SK-MEL-5 (cell line): Measurements from ENCODE around the gene PKD1. TPM values are rescaled to one million over a fixed set of nuclear protein-coding genes. Genes with fewer than 3 reads are reported as not detected.
"Not testable (repeated sequence)": the region's sequence is repeated elsewhere in the genome, so short reads cannot be mapped to it uniquely, and the experiment has no call there.

ENCODE experiments used
- DNase-seq: peaks from one replicate; pipeline ENCODE4 v3.0.0-alpha.2; 2016; ENCODE audit warnings: low read depth, low spot score
- in situ Hi-C: cut with HindIII; loops from 2 replicates; pipeline ENCODE4 v1.10.0; 2016; ENCODE audit warnings: low sequenced_read_pairs, high pct_unique_total_duplicates, low pct_unique_long_range_greater_than_20kb
- total RNA-seq: library from RNA; depleted of rRNA; stranded (reverse); fragments of >200 nt; shearing (Covaris generic); gene quantifications from 2 replicates; pipeline ENCODE4 v1.2.3, GENCODE V29; 2014

Gene PKD1
- total RNA-seq, 1 experiment from 2014 or later: 18.8 TPM

DNA sequence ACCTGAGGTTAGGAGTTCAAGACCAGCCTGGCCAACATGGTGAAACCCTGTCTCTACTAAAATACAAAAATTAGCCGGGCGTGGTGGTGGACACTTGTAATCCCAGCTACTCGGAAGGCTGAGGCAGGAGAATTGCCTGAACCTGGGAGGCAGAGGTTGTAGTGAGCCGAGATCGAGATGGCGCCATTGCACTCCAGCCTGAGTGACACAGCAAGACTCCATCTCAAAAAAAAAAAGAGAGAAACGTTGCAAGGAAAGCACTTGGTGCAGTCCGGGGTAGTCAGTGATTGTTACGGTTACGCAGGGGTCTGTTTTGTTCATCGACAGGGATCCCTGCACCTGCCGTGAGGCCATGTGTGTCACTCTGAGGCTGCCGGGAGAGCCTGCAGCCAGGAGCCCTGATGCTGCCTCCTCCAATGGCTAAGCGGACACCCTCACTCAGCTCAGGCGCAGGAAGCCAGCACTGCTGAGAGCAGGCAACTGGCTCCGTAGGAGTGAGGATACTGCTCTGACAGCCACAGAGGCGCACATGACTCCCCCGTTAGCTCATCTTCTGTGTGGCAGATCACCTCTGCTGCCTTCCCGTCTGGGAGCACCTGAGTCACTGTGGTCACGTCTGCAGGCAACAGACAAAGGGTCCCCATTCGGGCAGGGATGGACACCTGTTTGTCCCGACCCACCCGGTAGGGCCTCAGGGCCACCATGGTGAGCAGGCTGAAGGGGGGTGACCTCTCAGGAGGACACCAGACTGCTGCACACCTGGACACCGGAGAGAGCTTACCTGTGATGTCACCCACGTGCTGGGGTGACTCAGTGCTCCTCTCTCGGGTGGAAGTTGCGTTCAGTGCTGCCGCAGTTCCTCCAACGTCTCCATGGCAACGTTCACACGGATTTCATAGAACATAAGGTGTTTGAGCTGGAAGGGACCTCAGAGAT lies 7.5 kb upstream of the PKD1 start:
- in situ Hi-C loops: no loop called here
- DNase-seq: no peak

DNA sequence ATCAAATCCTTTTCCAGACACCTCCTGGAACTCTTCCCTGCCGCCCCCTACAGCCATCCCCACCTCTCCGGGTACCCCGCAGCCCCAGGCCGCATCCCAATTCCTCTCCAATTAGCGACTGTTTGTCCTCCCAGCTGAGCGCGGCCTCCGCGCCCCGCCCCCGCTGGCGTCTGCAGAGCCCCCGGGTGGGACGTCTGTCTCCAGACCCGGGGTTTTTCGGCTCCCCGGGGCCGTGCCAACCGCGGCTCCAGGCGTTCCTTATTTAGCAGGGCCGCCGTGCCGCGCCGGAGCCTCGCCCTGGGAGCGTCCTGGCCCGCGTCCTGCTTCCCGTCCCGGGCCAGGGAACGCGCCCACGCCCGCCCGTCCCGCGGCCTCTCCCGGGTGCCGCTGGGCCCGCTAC lies 627 bp downstream of the PKD1 start:
- not testable (repeated sequence) for DNase-seq

DNA sequence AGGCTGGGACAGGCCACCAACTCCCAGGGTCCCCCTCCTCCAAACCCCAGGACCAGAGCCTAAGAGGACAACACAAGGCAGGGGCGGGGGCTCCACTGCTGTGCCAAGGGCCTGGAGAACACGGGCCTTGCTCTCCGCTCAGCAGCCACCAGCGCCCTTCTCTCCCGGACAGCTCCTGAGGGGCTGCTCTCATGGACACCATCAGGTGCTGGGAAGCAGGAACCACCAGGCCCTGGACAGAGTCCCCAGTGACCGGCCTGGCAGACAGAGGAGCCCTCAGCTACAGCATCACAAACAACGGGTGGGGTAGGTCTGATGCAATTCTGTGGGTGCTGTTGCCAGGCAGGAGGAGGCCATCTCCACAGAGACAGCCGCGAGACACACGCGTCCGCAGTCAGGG lies 1.9 kb downstream of the PKD1 start:
- in situ Hi-C loops, DNase-seq: not testable (repeated sequence)

More for the DNA sequence above, 627 bp downstream of the PKD1 start:
- in situ Hi-C loops: not testable (repeated sequence)

DNA sequence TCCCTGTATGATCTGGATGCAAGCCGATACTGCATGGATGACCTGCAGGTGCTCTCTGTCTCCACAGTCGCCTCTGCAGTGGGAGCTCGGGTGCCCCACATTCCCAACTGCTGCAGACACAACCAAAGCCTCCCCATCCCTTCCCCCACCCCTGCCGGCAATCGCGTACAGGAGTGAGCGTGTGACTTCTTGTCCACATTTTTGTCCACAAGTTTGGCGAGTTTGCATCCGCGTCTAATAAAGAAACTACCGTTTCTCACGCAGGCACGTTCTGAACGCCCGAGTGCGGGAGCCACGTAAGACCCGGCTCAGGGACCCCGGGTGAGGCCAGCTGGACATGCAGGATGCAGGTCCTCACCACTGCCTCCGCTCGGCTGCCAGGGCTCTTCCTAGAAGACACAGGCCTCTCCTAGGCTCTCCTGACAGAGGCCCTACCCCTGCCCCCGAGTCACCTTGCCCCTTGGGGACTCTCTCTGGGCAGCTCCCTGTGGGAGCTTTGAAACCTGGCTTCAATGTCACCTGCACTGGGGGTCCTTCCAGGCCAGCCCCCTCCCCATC lies 5.7 kb downstream of the PKD1 start:
- DNase-seq, in situ Hi-C loops: not testable (repeated sequence)

- in situ Hi-C loops, DNase-seq: not testable (repeated sequence)
Observed at GRCh38 chr16:2129251-2129650, 6.4 kb downstream of the PKD1 start.

- peak; percentile 43 for DNase-seq
- in situ Hi-C loops: not testable (repeated sequence)
Observed at GRCh38 chr16:2127630-2128280, 7.9 kb downstream of the PKD1 start.

DNA sequence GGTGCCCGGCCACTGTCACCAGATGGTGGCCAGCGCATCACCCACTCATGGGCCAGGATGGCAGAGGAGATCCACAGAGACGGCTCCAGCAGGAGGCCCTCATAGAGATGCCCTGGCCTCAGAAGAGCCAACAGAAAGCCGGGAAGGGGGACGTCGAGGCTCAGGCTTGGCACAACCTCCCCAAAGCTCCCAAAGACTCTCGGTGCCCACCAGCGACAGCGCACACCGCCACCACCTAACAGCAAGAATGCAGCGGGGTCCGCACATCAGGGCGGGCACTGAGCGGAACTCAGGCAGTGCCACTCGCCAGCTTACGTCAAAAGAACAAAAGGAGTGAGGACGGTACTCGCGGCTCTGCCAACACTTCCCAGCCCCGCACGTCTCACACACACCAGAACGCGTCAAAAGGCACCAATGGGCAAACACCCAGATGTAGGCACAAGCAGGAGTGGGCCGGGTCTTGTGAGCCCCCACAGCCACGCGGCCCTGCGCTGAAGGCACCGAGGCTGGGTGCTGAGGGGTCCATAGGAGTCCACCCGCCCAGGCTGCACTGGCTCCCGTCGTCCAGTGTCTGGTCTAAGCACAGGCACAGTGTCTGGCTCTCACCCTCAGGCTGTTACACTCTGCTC lies 8.7 kb downstream of the PKD1 start:
- DNase-seq, in situ Hi-C loops: not testable (repeated sequence)

DNA sequence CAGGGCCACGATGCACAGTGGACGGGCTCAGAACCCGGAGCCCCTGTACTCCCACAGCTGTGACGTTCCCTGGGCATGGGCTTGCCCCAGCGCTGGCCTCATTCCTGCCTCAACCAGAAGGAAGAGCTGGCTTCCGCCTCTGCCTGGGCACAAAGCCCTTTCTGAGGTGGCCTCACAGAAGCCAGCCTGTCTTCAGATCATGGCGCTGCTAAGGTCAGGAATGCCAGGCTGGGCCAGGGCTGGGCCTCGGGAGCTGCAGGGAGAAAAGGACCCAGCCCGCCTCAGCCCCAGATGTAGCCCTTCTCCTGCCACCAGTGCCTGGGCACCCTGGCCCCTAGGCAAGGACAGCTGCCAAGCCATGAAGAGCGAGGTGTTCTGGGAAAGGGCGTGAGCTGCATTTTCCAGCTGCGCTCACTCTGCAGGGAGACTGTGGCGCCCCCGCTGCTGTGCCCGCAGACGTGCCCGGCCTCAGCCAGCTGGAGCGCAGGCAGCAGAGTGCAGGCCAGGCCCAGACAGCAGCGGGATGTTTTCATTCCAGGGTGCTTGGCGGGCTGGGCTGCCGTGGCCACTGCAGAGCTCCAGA lies 9.4 kb downstream of the PKD1 start:
- in situ Hi-C loops, DNase-seq: not testable (repeated sequence)

DNA sequence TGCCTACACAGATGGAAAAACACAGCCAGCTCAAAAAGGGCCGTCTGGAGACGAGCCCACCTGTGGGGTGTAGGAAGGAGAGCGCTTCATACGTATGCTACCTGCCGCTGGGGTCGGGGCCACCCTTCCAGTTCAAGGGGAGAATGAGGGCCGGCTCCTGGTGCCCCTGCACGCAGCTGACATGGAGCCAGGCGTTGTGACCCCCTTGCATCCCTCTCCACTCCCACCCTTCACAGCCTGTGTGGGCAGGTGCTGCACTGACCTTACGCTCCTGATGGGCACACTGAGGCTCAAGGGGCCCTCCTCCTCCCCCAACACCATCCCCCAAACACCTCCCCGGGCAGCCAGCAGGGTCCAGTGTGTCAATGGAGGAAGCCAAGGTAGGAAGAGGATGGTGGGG lies 10.1 kb downstream of the PKD1 start:
- in situ Hi-C loops, DNase-seq: not testable (repeated sequence)

DNA sequence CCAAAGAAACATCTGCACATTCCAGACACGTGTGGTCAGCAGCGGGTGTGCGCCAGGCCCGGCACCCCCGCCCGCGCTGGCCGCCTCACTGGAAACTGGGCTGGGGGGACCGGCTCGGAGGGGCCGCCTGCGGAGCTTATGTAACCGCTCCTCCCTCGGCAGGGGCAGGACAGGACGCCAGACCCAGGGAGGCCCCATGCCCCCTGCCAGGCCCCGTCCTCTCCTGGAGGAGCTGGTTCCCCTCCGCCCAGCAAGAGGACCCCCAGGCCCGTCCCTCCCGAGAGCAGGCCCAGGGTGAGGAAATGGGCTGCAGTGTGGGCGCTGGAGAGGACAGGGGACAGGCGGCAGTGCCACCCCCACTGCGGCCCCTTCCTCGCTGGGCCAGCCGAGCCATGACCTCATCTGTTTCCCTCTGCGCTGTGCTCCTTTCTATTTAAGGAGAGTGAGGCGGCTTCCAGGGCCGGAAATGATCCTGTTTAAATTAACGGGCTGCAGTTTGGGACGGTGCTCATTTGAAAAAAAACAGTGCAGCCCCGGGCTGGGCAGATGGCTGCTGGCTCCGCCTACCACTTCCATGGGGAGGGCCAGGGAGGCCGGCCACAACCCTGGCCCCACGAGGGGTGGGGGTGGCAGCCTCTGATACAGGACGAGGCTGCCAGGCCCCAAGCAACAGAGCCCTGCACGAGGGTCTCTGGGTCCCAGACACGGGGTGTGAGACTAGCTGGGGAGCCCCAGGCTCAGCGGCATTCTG lies 10.8 kb downstream of the PKD1 start:
- DNase-seq: not testable (repeated sequence)

GRCh38 chr16:2124377-2124693 lies 11.4 kb downstream of the PKD1 start:
- in situ Hi-C loops, DNase-seq: not testable (repeated sequence)

More for the DNA sequence above, 10.8 kb downstream of the PKD1 start:
- in situ Hi-C loops: not testable (repeated sequence)

- in situ Hi-C loops, DNase-seq: not testable (repeated sequence)
Observed at GRCh38 chr16:2123706-2124376, 11.9 kb downstream of the PKD1 start.

DNA sequence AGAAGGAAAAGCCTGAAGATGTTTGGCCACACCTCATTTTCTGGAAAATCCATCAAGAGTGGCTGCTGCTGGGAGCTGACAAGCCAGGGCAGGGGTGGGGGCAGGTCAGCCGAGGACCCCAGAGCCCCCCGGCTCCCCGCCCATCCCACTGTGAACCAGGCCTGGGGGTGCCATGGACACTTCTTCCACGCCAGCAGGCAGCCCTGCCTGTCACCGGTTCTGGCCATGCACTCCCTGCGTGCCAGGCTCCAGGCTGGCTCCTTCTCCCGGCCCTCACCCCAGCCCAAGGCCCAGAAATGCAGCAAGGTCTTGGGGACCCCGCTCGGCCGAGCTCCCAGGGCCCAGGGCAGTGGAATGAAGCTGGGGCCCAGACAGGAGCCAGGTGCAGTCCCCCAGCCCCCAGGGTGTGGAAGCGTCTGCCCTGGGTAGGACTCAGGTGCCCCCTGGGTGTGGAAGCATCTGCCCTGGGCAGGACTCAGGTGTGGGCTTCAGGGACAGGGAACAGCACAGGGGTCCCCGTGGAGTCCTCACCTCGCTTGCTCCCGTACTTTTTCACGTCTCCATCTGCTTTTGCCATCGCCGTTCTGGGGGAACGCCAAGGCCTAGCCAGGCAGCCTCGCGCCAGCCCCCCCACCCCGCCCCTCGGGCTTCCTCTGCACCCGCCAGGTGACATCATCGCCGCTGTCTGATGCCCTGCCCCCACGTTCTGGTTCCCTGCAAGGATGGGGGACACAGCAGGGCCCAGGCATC lies 12.6 kb downstream of the PKD1 start:
- DNase-seq, in situ Hi-C loops: not testable (repeated sequence)

- in situ Hi-C loops: no loop called here
Observed at GRCh38 chr16:2122429-2122828, 13.3 kb downstream of the PKD1 start.

GRCh38 chr16:2121853-2122252 lies 13.8 kb downstream of the PKD1 start:
- in situ Hi-C loops: no loop called here
- no peak for DNase-seq

More at GRCh38 chr16:2122429-2122828, 13.3 kb downstream of the PKD1 start:
- DNase-seq: no peak

DNA sequence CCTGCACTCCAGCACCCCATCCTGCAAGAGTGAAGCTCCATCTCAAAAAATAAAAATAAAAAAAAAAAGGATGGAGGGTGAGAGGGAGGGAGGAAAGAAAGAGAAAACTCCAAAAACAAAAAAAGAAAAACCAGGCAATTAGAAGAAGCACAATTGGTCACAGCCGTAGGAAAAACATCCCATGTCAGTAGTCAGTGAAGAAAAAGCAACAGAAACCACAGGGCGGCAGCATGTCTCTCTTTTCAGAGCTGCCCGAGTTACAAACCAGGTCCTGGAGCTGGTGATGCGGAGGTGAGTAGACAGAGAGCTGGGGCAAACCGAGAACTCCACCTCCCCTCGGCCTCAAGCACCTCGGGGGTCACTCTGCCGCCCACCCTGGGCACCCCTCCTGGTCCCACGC lies 14.4 kb downstream of the PKD1 start:
- in situ Hi-C loops: not testable (repeated sequence)
- DNase-seq: peak; percentile 60
